ENCODE results near the gene GRK5. TPM values are rescaled to one million over a fixed set of nuclear protein-coding genes. Genes with fewer than 3 reads are reported as not detected.
A peak's percentile ranks its signal among the peaks of the same experiment; 100 is the strongest.

GRK5 gene
- total RNA-seq, 4 donors from 2014 or later: 9.2 to 27.3 (median 15.0) TPM

GRCh38 chr10:119421891-119422681 lies 214.7 kb downstream of the GRK5 start:
- Histone ChIP-seq H3K4me1 (peaks cover 29 to 41% of the 10 kb centered on the region in 2 donors), H3K36me3 (peaks cover 6 to 11% of the 10 kb centered on the region in 2 donors), H3K4me3 (replicated peaks in 1 of 3) (no peak overlapping the region), H3K27ac (peak overlapping the region in 1 of 3 donors; percentile 75), H3K27me3 (no peaks in the 10 kb centered on the region), H3K9me3 (no peaks in the 10 kb centered on the region)
- TF ChIP-seq CTCF (IDR thresholded peaks at IDR 0.05): no peak
- no peak for TF ChIP-seq POLR2A (IDR thresholded peaks at IDR 0.05)
- 73 to 85% methylated on average over 11 of the region's 11 CpGs for WGBS, 2 donors
- DNase-seq: no peak
- intact Hi-C loops (cut with DNase I): no loop called here

GRCh38 chr10:119422682-119423509 lies 215.5 kb downstream of the GRK5 start:
- Histone ChIP-seq H3K9me3 (no peaks in the 10 kb centered on the region), H3K4me1 (peaks cover 28 to 39% of the 10 kb centered on the region in 2 donors), H3K27ac (peak overlapping the region in 2 of 3 donors; percentile 62 to 75), H3K4me3 (replicated peaks in 1 of 3) (no peak overlapping the region), H3K36me3 (peaks cover 6 to 14% of the 10 kb centered on the region in 2 donors), H3K27me3 (no peaks in the 10 kb centered on the region)
- WGBS, 2 donors: 43 to 49% methylated on average over 12 of the region's 12 CpGs
- peak; percentile 78 to 82 for DNase-seq
- no peak for TF ChIP-seq POLR2A (IDR thresholded peaks at IDR 0.05)
- TF ChIP-seq CTCF (IDR thresholded peaks at IDR 0.05): no peak
- intact Hi-C loops (cut with DNase I): no loop called here

- peaks cover 28 to 39% of the 10 kb centered on the region in 2 donors for H3K4me1 ChIP-seq
- peak in 1 of 2 donors; percentile 58 for DNase-seq
- no peaks in the 10 kb centered on the region for H3K9me3 ChIP-seq
- no peak overlapping the region for H3K4me3 ChIP-seq (replicated peaks in 1 of 3)
- H3K27me3 ChIP-seq: no peaks in the 10 kb centered on the region
- intact Hi-C loops (cut with DNase I): no loop called here
- peak overlapping the region in 2 of 3 donors; percentile 62 to 66 for H3K27ac ChIP-seq
- TF ChIP-seq POLR2A (IDR thresholded peaks at IDR 0.05) (no peak), CTCF (IDR thresholded peaks at IDR 0.05) (no peak)
- 46 to 47% methylated on average over 6 to 7 of the region's 7 CpGs for WGBS, 2 donors
- peaks cover 6 to 14% of the 10 kb centered on the region in 2 donors for H3K36me3 ChIP-seq
Measured at GRCh38 chr10:119423510-119424257, 216.3 kb downstream of the GRK5 start.

GRCh38 chr10:119424258-119424975 lies 217.0 kb downstream of the GRK5 start:
- Histone ChIP-seq H3K4me1 (peaks cover 28 to 39% of the 10 kb centered on the region in 2 donors), H3K27me3 (no peaks in the 10 kb centered on the region), H3K36me3 (peaks cover 6 to 14% of the 10 kb centered on the region in 2 donors), H3K4me3 (replicated peaks in 1 of 3) (no peak overlapping the region), H3K9me3 (no peaks in the 10 kb centered on the region), H3K27ac (peak overlapping the region in 2 of 3 donors; percentile 62 to 66)
- TF ChIP-seq POLR2A (IDR thresholded peaks at IDR 0.05) (no peak), CTCF (IDR thresholded peaks at IDR 0.05) (no peak)
- 75 to 83% methylated on average over 5 to 6 of the region's 6 CpGs for WGBS, 2 donors
- intact Hi-C loops (cut with DNase I): no loop called here
- DNase-seq: peak; percentile 36 to 56

Measured in thyroid gland (tissue), 4 donors.